HG02943 (cell line): ENCODE results near the gene PTPRU.

ENCODE experiments used
- ATAC-seq: cut with Tn5 transposase; IDR thresholded peaks from one replicate; pipeline ENCODE4 v1.9.1; 2021; ENCODE audit warnings: mild to moderate bottlenecking, low read depth, moderate library complexity; ENCODE audit not compliant: unreplicated experiment

Gene PTPRU

GRCh38 chr1:29259802-29260441, 23.6 kb downstream of the PTPRU start:
- no peak for ATAC-seq

GRCh38 chr1:29260531-29260930, 24.2 kb downstream of the PTPRU start:
- ATAC-seq, result no peak

- ATAC-seq, result no peak
These were observed 28.6 kb downstream of the PTPRU start for GRCh38 chr1:29264773-29265389.

- ATAC-seq, result no peak
These were observed 30.6 kb downstream of the PTPRU start for GRCh38 chr1:29266912-29267311.

- no peak for ATAC-seq
These were observed 31.2 kb downstream of the PTPRU start for GRCh38 chr1:29267321-29268070.

GRCh38 chr1:29269382-29269781, 33.1 kb downstream of the PTPRU start:
- no peak for ATAC-seq

- ATAC-seq, result no peak
These were observed 34.7 kb downstream of the PTPRU start for GRCh38 chr1:29270929-29271521.

GRCh38 chr1:29271724-29272123, 35.4 kb downstream of the PTPRU start:
- ATAC-seq, result no peak

GRCh38 chr1:29272147-29272907, 36.0 kb downstream of the PTPRU start:
- no peak for ATAC-seq

GRCh38 chr1:29275435-29275834, 39.1 kb downstream of the PTPRU start:
- ATAC-seq, result no peak

GRCh38 chr1:29278124-29278523, 41.8 kb downstream of the PTPRU start:
- no peak for ATAC-seq

GRCh38 chr1:29279406-29279805, 43.1 kb downstream of the PTPRU start:
- no peak for ATAC-seq

- no peak for ATAC-seq
These were observed 43.6 kb downstream of the PTPRU start for GRCh38 chr1:29279951-29280391.

GRCh38 chr1:29280409-29281131, 44.2 kb downstream of the PTPRU start:
- ATAC-seq, result no peak

- no peak for ATAC-seq
These were observed 45.2 kb downstream of the PTPRU start for GRCh38 chr1:29281571-29281970.

GRCh38 chr1:29282135-29282923, 46.0 kb downstream of the PTPRU start:
- ATAC-seq, result no peak

- ATAC-seq, result no peak
These were observed 46.8 kb downstream of the PTPRU start for GRCh38 chr1:29282924-29283803.

GRCh38 chr1:29283804-29284195, 47.5 kb downstream of the PTPRU start:
- ATAC-seq, result no peak
